GM19328 (cell line): ENCODE measurements around the gene SPATA3.
"Not testable (repeated sequence)": the region's sequence is repeated elsewhere in the genome, so short reads cannot be mapped to it uniquely, and the experiment has no call there.

Experiments
- ATAC-seq: cut with Tn5 transposase; IDR thresholded peaks from one replicate; pipeline ENCODE4 v1.9.1; 2021; ENCODE audit warnings: mild to moderate bottlenecking, moderate library complexity; ENCODE audit not compliant: unreplicated experiment

Gene SPATA3

GRCh38 chr2:230991598-230991997 is 4.3 kb upstream of the SPATA3 start:
- no peak for ATAC-seq

- ATAC-seq, result no peak
These were observed 740 bp downstream of the SPATA3 start for GRCh38 chr2:230996661-230997060.

GRCh38 chr2:230998882-230999281 is 3.0 kb downstream of the SPATA3 start:
- no peak for ATAC-seq

GRCh38 chr2:230999477-230999876 is 3.6 kb downstream of the SPATA3 start:
- ATAC-seq, result no peak

GRCh38 chr2:231000211-231000904 is 4.4 kb downstream of the SPATA3 start:
- ATAC-seq, result no peak

GRCh38 chr2:231001036-231001435 is 5.1 kb downstream of the SPATA3 start:
- ATAC-seq, result no peak

- no peak for ATAC-seq
These were observed 6.0 kb downstream of the SPATA3 start for GRCh38 chr2:231001921-231002320.

GRCh38 chr2:231002641-231003040 is 6.7 kb downstream of the SPATA3 start:
- ATAC-seq, result no peak

GRCh38 chr2:231003186-231003585 is 7.3 kb downstream of the SPATA3 start:
- no peak for ATAC-seq

GRCh38 chr2:231004930-231005329 is 9.0 kb downstream of the SPATA3 start:
- ATAC-seq, result not testable (repeated sequence)

GRCh38 chr2:231007286-231008098 is 11.6 kb downstream of the SPATA3 start:
- ATAC-seq, result no peak

DNA sequence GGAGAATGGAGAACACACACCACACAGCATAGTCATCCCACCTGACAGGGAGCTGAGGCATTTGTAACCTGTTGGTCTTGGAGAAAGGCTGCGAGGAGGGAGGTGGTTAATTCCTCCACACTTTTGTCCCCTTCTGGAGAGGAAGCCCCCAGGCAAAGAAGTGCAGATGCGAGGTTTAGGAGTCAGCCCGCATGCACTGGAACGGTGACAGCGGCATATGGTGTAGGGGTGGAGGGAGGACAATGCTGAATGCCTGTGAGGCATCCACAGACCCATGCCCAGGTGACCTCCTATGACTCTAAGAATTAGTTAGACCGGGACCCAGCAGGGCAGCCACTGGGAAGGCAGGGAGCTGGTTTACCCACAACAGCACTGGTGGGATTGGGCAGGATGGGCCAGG is 12.2 kb downstream of the SPATA3 start:
- ATAC-seq, result no peak

GRCh38 chr2:231009236-231009919 is 13.5 kb downstream of the SPATA3 start:
- no peak for ATAC-seq

- no peak for ATAC-seq
These were observed 14.3 kb downstream of the SPATA3 start for GRCh38 chr2:231010201-231010730.

DNA sequence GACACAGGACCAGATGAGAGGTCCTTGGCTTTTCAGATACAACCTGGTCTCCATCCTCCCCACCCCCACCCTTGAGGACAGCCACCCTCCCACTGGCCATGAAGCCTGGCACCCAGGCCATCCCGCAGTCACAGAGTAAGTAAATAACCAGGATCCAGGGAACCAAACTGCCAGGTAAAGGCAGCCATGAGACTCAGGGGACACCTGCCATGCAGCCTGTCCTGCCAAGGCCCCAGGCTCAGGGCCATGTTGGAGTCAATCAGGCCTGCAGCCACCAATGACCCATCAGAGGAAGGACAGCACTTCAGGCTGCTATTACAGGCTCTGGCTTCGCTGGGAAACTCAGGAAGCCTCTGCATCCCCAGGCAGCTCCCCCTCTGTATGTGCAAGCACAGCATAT is 15.6 kb downstream of the SPATA3 start:
- ATAC-seq, result no peak

GRCh38 chr2:231012463-231012862 is 16.5 kb downstream of the SPATA3 start:
- ATAC-seq, result no peak

- ATAC-seq, result no peak
These were observed 17.9 kb downstream of the SPATA3 start for GRCh38 chr2:231013820-231014219.

DNA sequence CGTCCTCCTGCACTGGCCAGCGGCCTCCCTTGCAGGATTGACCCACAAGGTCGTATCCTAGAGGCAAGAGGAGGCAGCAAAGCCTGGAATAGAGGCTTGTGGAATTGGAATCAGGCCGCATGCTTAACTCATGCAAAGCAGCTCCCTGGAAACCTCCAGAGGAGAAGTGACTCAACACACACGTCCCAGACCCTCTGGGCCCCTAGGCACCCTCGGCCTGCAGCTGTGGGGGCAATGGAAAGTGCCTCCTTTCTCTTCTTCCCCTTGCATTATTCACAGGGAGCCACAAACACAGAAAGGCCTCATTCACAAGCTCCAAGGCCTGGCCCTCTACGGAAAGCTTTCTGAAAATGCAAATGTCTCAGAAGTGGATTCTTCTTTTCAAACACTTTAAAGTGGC is 19.6 kb downstream of the SPATA3 start:
- ATAC-seq, result no peak

DNA sequence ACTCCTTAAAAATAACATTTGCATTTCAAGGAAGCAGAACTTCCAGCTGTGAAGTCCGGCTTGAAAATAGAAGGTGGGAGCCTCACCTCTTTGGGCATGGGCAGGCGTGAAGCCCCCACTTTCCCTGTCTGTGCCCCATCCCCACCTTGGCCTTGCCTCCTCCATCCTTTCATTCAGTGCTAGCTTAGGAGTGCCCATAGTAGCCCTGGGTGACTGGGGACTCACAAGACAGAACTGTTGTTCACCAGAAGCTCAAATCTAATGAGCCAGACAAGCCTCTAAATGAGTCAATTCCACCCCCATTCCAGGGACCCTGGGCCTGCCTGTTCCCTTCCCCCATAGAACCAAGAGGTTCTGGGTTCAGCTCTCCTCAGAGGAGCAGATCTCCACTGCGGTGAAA is 20.0 kb downstream of the SPATA3 start:
- ATAC-seq, result no peak

DNA sequence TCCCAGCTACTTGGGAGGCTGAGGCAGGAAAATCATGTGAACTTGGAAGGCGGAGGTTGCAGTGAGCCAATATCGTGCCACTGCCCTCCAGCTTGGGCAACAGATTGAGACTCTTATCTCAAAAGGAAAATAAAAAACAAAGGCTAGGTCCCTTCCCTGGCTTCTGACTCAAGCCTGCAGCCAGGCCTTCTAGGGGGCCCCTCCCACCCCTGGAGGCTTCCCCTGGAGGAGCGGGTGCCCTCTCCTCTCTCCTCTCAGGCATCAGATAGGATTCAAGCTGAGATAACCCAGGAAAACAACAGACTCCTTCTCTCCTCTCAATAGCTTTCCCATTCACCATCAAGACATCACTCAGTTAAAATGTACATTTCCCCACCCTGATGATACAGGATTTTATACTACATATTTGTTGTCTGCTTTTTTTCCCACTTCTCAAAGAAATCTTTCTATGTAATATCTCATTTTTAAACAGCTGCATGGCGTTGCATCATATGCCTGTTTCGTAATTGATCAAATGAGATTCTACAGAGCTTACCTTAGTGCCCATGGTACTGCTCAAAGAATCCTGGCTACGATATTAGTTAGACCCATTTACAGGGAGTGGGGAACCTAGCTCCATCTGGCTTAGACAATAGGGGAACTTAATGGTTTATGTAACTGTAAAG is 20.8 kb downstream of the SPATA3 start:
- no peak for ATAC-seq

DNA sequence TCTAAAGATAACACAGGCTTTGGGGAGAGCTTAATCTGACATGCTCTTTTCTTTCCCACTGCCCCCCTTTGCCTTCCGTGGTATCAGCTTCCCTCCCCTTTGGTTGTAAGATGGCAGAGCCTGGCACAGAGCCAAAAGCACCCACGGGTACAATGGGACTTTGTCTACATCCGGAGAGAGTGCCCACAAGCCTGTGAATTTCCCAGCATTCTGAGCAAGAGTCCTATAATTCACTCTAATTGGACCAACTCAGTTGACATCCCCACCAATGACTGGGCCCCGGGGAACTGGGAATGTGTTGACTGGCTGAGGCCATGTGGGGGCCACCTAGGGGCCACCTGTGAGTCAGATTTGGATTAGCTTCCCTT is 21.3 kb downstream of the SPATA3 start:
- no peak for ATAC-seq
